Loucy (cell line): ENCODE measurements around the gene NOD2.

ENCODE experiments used
- H2AFZ ChIP-seq: fragments of 200-600 bp; sonication (generic); 2 replicates; pipeline ENCODE4 v1.6.0; 2016; ENCODE audit warnings: antibody characterized with exemption, mild to moderate bottlenecking, low read length, moderate library complexity
- H3F3A ChIP-seq: fragments of 200-600 bp; 2 replicates; pipeline ENCODE4 v1.6.0; 2016; ENCODE audit warnings: antibody characterized with exemption, low read depth, mild to moderate bottlenecking
- H3K27me3 ChIP-seq: fragments of 200-600 bp; sonication (generic); 2 replicates; pipeline ENCODE4 v1.6.1; 2014; ENCODE audit warnings: low read length, mild to moderate bottlenecking; ENCODE audit not compliant: insufficient read depth, poor library complexity, severe bottlenecking
- H3K36me3 ChIP-seq: fragments of 200-600 bp; sonication (generic); 2 replicates; pipeline ENCODE4 v1.6.1; 2016; ENCODE audit warnings: low read length; ENCODE audit not compliant: insufficient read depth
- H3K4me1 ChIP-seq: fragments of 200-600 bp; sonication (generic); 2 replicates; pipeline ENCODE4 v1.5.1; 2014; ENCODE audit warnings: low read length, mild to moderate bottlenecking; ENCODE audit not compliant: insufficient read depth, poor library complexity, severe bottlenecking
- H3K4me2 ChIP-seq: fragments of 200-600 bp; sonication (generic); 2 replicates; pipeline ENCODE4 v1.6.0; 2014; ENCODE audit warnings: antibody characterized with exemption, low read length, low read depth, mild to moderate bottlenecking; ENCODE audit not compliant: poor library complexity, severe bottlenecking
- H3K4me3 ChIP-seq: fragments of 200-600 bp; sonication (generic); 2 replicates; pipeline ENCODE4 v1.5.1; 2014; ENCODE audit warnings: low read length, mild to moderate bottlenecking, mixed read lengths; ENCODE audit not compliant: poor library complexity, severe bottlenecking
- H3K79me2 ChIP-seq: fragments of 200-600 bp; sonication (generic); 2 replicates; pipeline ENCODE4 v1.6.1; 2014; ENCODE audit warnings: low read length; ENCODE audit not compliant: insufficient read depth
- H3K9ac ChIP-seq: fragments of 200-600 bp; sonication (generic); 2 replicates; pipeline ENCODE4 v1.6.0; 2014; ENCODE audit warnings: mild to moderate bottlenecking, low read depth, low read length, moderate library complexity; ENCODE audit not compliant: poor library complexity, severe bottlenecking
- H3K9me2 ChIP-seq: fragments of 200-600 bp; sonication (generic); replicated peaks from 2 replicates; pipeline ENCODE4 v1.6.1; 2016; ENCODE audit warnings: low read depth, low read length, mixed read lengths
- H3K9me3 ChIP-seq: fragments of 200-600 bp; sonication (generic); 2 replicates; pipeline ENCODE4 v1.6.1; 2014; ENCODE audit warnings: mild to moderate bottlenecking, antibody characterized with exemption, low read length, low read depth; ENCODE audit not compliant: insufficient read depth
- H4K20me1 ChIP-seq: fragments of 200-600 bp; sonication (generic); 2 replicates; pipeline ENCODE4 v1.6.0; 2014; ENCODE audit warnings: antibody characterized with exemption, low read length, mild to moderate bottlenecking; ENCODE audit not compliant: insufficient read depth, poor library complexity, severe bottlenecking
- CTCF ChIP-seq: fragments of 200-600 bp; sonication (generic); conservative IDR thresholded peaks from 2 replicates; pipeline ENCODE4 v1.5.1; 2014; ENCODE audit warnings: mild to moderate bottlenecking, antibody characterized with exemption, low read length
- EZH2phosphoT487 ChIP-seq: fragments of 200-600 bp; IDR thresholded peaks from 2 replicates; pipeline ENCODE4 v1.6.1; 2018; ENCODE audit warnings: antibody characterized with exemption, mild to moderate bottlenecking, moderate library complexity, borderline replicate concordance

The NOD2 gene

DNA sequence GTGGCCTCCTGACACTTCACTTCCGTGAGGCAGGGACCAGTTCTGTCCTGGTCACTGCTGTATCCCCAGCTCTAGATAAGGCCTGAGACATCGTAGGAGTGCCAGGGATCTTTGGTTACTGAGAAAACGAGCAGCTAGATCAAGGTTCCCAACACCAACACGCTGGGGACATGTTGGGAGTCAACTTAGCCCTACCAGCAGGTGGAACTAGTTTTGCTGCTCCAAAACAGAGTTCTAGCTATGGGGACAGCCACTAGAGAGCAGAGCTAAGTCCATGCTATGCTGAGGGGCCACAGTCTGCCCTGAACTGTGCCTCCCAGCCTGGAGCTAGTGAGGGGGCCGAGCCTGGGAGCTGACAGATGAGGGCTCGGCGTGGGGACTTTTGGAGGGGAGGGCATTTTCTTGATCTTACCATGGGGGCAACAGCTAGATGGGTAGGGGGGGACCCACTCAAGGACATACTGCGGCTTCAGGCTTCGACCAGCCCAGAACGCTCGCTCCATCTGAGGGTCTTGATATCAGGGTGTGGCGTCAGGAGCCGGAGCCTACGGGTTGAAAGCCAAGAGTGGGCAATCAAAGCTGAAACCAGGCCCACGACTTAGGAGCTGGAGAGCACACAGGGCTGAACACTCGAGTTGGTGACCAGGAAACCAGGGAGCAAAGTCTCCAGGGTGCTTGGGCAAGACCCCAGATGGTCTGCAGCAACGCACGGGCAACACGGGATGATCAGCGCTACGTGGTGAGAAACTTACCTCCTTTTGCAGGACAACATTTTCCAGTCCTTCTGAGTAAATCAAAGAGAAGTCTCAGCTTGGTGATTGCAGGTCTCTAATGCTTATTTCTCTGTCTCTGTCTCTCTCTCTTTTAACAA lies 25.7 kb upstream of the NOD2 start:
- TF ChIP-seq CTCF (peak; percentile 56), EZH2phosphoT487 (no peak)
- Histone ChIP-seq H3K9me2 (no peaks in the 10 kb centered on the region), H2AFZ (peak overlapping the region; percentile 8; the same call in 1 of the 2 replicates), H3F3A (0 out of 2 replicates have a peak, but pooled peaks cover 5% of the 10 kb centered on the region), H3K9ac (peak overlapping the region; percentile 47), H3K4me3 (no peak overlapping the region), H4K20me1 (no peaks in the 10 kb centered on the region), H3K27me3 (no peaks in the 10 kb centered on the region), H3K4me1 (peaks cover 17% of the 10 kb centered on the region), H3K9me3 (peaks cover 11% of the 10 kb centered on the region), H3K4me2 (peak overlapping the region; percentile 67), H3K36me3 (peaks cover 10% of the 10 kb centered on the region; the same call in 1 of the 2 replicates), H3K79me2 (no peaks in the 10 kb centered on the region)

- no peak overlapping the region for H3K9ac ChIP-seq
- TF ChIP-seq CTCF (no peak), EZH2phosphoT487 (no peak)
- H3F3A ChIP-seq = 0 out of 2 replicates have a peak, but pooled peaks cover 5% of the 10 kb centered on the region
- no peaks in the 10 kb centered on the region for H3K79me2 ChIP-seq
- peaks cover 17% of the 10 kb centered on the region for H3K4me1 ChIP-seq
- H3K9me3 ChIP-seq = peaks cover 14% of the 10 kb centered on the region
- no peaks in the 10 kb centered on the region for H4K20me1 ChIP-seq
- H3K4me3 ChIP-seq = no peak overlapping the region
- H3K27me3 ChIP-seq = no peaks in the 10 kb centered on the region
- H3K36me3 ChIP-seq = peaks cover 18% of the 10 kb centered on the region; the same call in 1 of the 2 replicates
- no peak overlapping the region for H2AFZ ChIP-seq
- H3K4me2 ChIP-seq = no peak overlapping the region
- H3K9me2 ChIP-seq = no peaks in the 10 kb centered on the region
Observed at GRCh38 chr16:50668368-50669008, 24.9 kb upstream of the NOD2 start.

GRCh38 chr16:50669741-50670140 lies 23.7 kb upstream of the NOD2 start:
- Histone ChIP-seq H3K4me2 (no peak overlapping the region), H3K9me3 (peaks cover 14% of the 10 kb centered on the region), H3K9ac (no peak overlapping the region), H3K9me2 (no peaks in the 10 kb centered on the region), H3F3A (0 out of 2 replicates have a peak, but pooled peaks cover 5% of the 10 kb centered on the region), H4K20me1 (no peaks in the 10 kb centered on the region), H3K4me1 (peaks cover 17% of the 10 kb centered on the region), H3K79me2 (no peaks in the 10 kb centered on the region), H2AFZ (no peak overlapping the region), H3K36me3 (peaks cover 23% of the 10 kb centered on the region; the same call in 1 of the 2 replicates), H3K27me3 (no peaks in the 10 kb centered on the region), H3K4me3 (no peak overlapping the region)
- no peak for TF ChIP-seq CTCF
- no peak for TF ChIP-seq EZH2phosphoT487
